H7 (cell line): ENCODE results near the gene IRF7. TPM values are rescaled to one million over a fixed set of nuclear protein-coding genes. Genes with fewer than 3 reads are reported as not detected.

Experiments used
- DNase-seq: peaks from one replicate; pipeline ENCODE4 v3.0.0; 2012
- H3K27me3 ChIP-seq: 2 replicates; pipeline ENCODE4 v1.6.0; 2011; ENCODE audit warnings: mild to moderate bottlenecking, low read length; ENCODE audit not compliant: control insufficient read depth, insufficient read depth
- H3K36me3 ChIP-seq: replicated peaks from 2 replicates; pipeline ENCODE4 v1.5.1; 2011; ENCODE audit warnings: low read length; ENCODE audit not compliant: control insufficient read depth, insufficient read depth
- H3K4me3 ChIP-seq: 2 replicates; pipeline ENCODE4 v1.5.1; 2011; ENCODE audit warnings: low read depth, mild to moderate bottlenecking, control low read depth, low read length, moderate library complexity; ENCODE audit not compliant: insufficient read depth
- total RNA-seq: library from RNA; depleted of rRNA; stranded (reverse); fragments of >200 nt; shearing (Covaris generic); gene quantifications from 2 replicates; pipeline ENCODE4 v1.2.3, GENCODE V29; 2014; rRNA removed

The IRF7 gene
- total RNA-seq, 1 experiment from 2014 or later, result 13.6 TPM

GRCh38 chr11:565921-566509 lies 49.7 kb downstream of the IRF7 start:
- no peak for DNase-seq
- no peak overlapping the region for H3K4me3 ChIP-seq
- H3K27me3 ChIP-seq, result peaks cover 18% of the 10 kb centered on the region; the same call in 1 of the 2 replicates
- no peaks in the 10 kb centered on the region; the same call in 1 of the 2 replicates for H3K36me3 ChIP-seq

GRCh38 chr11:563812-564578 lies 51.8 kb downstream of the IRF7 start:
- DNase-seq, result no peak
- H3K36me3 ChIP-seq, result no peaks in the 10 kb centered on the region; the same call in 1 of the 2 replicates
- H3K27me3 ChIP-seq, result peaks cover 16% of the 10 kb centered on the region; the same call in 1 of the 2 replicates
- H3K4me3 ChIP-seq, result no peak overlapping the region

GRCh38 chr11:563066-563811 lies 52.5 kb downstream of the IRF7 start:
- DNase-seq, result no peak
- no peaks in the 10 kb centered on the region; the same call in 1 of the 2 replicates for H3K36me3 ChIP-seq
- peaks cover 20% of the 10 kb centered on the region; the same call in 1 of the 2 replicates for H3K27me3 ChIP-seq
- H3K4me3 ChIP-seq, result no peak overlapping the region

Other genes starting within 250 kb of the IRF7 start
- 56.0 and 62.6 TPM in 2 replicates for gene B4GALNT4, start 246.5 kb downstream of the IRF7 start, total RNA-seq
- gene PKP3, start 221.7 kb downstream of the IRF7 start, total RNA-seq, result 2.1 and 3.6 TPM in 2 replicates
- gene SIGIRR, start 201.0 kb downstream of the IRF7 start, total RNA-seq, result 39.5 and 44.9 TPM in 2 replicates
- gene ANO9, start 173.9 kb downstream of the IRF7 start, total RNA-seq, result 0.83 and 2.2 TPM in 2 replicates
- gene PTDSS2, start 165.7 kb downstream of the IRF7 start, total RNA-seq, result 40.9 and 47.5 TPM in 2 replicates
- gene RNH1, start 108.7 kb downstream of the IRF7 start, total RNA-seq, result 98.9 and 104 TPM in 2 replicates
- gene HRAS, start 80.4 kb downstream of the IRF7 start, total RNA-seq, result 27.1 and 57.9 TPM in 2 replicates
- gene LRRC56, start 78.4 kb downstream of the IRF7 start, total RNA-seq, result 1.3 and 1.5 TPM in 2 replicates
- gene LMNTD2, start 55.2 kb downstream of the IRF7 start, total RNA-seq, result 2.7 and 4.0 TPM in 2 replicates
- 28.2 and 37.0 TPM in 2 replicates for gene RASSF7, start 55.0 kb downstream of the IRF7 start, total RNA-seq
- gene PHRF1, start 39.5 kb downstream of the IRF7 start, total RNA-seq, result 37.5 and 42.1 TPM in 2 replicates
- gene CDHR5, start 9.0 kb upstream of the IRF7 start, total RNA-seq, result not detected in 2 replicates
- gene SCT, start 11.2 kb upstream of the IRF7 start, total RNA-seq, result not detected in 2 replicates
- gene DRD4, start 21.3 kb upstream of the IRF7 start, total RNA-seq, result 1.8 and 2.1 TPM in 2 replicates
- gene DEAF1, start 79.3 kb upstream of the IRF7 start, total RNA-seq, result 69.0 and 74.6 TPM in 2 replicates
- gene TMEM80, start 79.9 kb upstream of the IRF7 start, total RNA-seq, result 27.0 and 36.0 TPM in 2 replicates
- gene EPS8L2, start 90.3 kb upstream of the IRF7 start, total RNA-seq, result 3.7 and 18.8 TPM in 2 replicates
- 264 and 269 TPM in 2 replicates for gene TALDO1, start 131.5 kb upstream of the IRF7 start, total RNA-seq
- 48.7 and 54.6 TPM in 2 replicates for gene GATD1, start 161.5 kb upstream of the IRF7 start, total RNA-seq
- 0.14 TPM in 1 of 2 replicates, not detected in the other for gene CEND1, start 174.1 kb upstream of the IRF7 start, total RNA-seq
- 25.2 and 25.6 TPM in 2 replicates for gene SLC25A22, start 182.3 kb upstream of the IRF7 start, total RNA-seq
- gene PIDD1, start 189.3 kb upstream of the IRF7 start, total RNA-seq, result 16.8 and 31.0 TPM in 2 replicates
- gene RPLP2, start 194.0 kb upstream of the IRF7 start, total RNA-seq, result 786 and 794 TPM in 2 replicates
- gene PNPLA2, start 203.0 kb upstream of the IRF7 start, total RNA-seq, result 15.7 and 28.7 TPM in 2 replicates
- 20.2 and 35.8 TPM in 2 replicates for gene CRACR2B, start 212.0 kb upstream of the IRF7 start, total RNA-seq
- 175 and 190 TPM in 2 replicates for gene CD151, start 217.0 kb upstream of the IRF7 start, total RNA-seq
- gene POLR2L, start 226.6 kb upstream of the IRF7 start, total RNA-seq, result 96.1 and 135 TPM in 2 replicates
- 101 and 117 TPM in 2 replicates for gene TSPAN4, start 226.9 kb upstream of the IRF7 start, total RNA-seq